Lower leg skin (tissue), 4 donors: ENCODE measurements around the gene CDK1. TPM values are rescaled to one million over a fixed set of nuclear protein-coding genes. Genes with fewer than 3 reads are reported as not detected.

Experiments
- DNase-seq, 2 donors: peaks; one replicate each; pipeline ENCODE4 v3.0.0-alpha.2; 2019; ENCODE audit warnings: low spot score in 2 of 2
- H3K4me3 ChIP-seq: fragments of 200-600 bp; sonication (generic); 2 replicates; pipeline ENCODE4 v1.5.1; 2017; ENCODE audit warnings: mild to moderate bottlenecking, low read depth; ENCODE audit not compliant: poor library complexity, severe bottlenecking
- POLR2A ChIP-seq, 2 donors: fragments of 450-650 bp; IDR thresholded peaks; one replicate each; pipeline ENCODE4 v1.6.1; 2016 to 2017; ENCODE audit warnings: antibody characterized with exemption in 2 of 2, mild to moderate bottlenecking in 1 of 2, moderate library complexity in 1 of 2
- WGBS, 2 donors: methylation state at CpG; one replicate each; pipeline ENCODE4 v1.1.5; 2018; 5-methylcytosine and 5-hydroxymethylcytosine counted together
- intact Hi-C: fragments of 100-400 bp; cut with DNase I; formaldehyde crosslinking; loops from one replicate; pipeline ENCODE4 v1.15.0; 2023; ENCODE audit warnings: low total_unique reads
- total RNA-seq, 4 donors: library from RNA; depleted of rRNA; stranded (reverse); fragments of >200 nt; gene quantifications; one replicate each; pipeline ENCODE4 v1.1.0, GENCODE V29; 2016
- TF ChIP-seq, protein P1 (sequence below), 3 donors: fragments of 450-650 bp; IDR thresholded peaks; one replicate each; pipeline ENCODE4 v1.5.1; 2016; ENCODE audit warnings: antibody characterized with exemption in 3 of 3, mild to moderate bottlenecking in 3 of 3, moderate library complexity in 2 of 3

The CDK1 gene
- total RNA-seq, 4 donors from 2014 or later = 5.1 to 8.4 (median 6.5) TPM

DNA sequence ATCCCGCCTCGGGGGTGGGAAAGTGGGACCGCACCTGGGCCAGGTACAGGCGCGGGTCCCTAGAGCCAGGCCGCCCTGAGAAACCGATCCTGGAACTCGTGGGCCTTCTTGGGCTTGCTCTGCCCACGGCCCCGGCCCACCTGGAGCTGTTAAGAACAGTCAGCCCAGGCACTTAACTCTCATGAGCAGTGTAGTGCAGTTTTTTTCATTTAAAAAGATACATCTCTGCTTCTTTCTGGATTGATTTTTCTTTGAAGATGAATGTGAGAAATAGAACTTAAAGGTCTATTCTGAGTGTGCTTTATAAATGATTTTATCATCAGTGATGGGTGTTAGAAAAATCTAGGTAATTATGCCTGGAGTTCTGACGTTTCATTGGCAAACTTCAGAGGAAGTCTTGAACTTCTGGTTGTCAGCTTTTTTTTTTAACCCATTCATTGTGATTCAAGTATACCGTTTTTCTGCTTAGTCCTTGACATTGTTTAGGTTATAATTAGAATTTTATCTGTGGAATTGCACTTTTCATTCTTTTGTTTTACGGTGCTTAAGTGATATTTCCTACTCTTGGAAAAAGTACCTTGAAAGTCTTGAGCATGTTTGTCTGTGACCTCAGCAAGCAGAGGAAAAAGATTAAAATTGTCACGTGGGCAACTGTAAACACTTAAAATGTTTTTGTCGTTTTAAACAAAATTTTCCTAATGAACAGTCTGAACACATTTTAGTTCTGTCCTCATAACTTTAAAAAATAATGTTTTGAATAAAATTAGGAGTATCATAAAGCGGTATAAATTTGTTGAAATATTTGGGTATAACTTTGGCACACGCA lies 906 bp downstream of the CDK1 start:
- intact Hi-C loops = no loop called here
- no peak for TF ChIP-seq POLR2A (IDR thresholded peaks at IDR 0.05)
- TF ChIP-seq, protein P1, sequence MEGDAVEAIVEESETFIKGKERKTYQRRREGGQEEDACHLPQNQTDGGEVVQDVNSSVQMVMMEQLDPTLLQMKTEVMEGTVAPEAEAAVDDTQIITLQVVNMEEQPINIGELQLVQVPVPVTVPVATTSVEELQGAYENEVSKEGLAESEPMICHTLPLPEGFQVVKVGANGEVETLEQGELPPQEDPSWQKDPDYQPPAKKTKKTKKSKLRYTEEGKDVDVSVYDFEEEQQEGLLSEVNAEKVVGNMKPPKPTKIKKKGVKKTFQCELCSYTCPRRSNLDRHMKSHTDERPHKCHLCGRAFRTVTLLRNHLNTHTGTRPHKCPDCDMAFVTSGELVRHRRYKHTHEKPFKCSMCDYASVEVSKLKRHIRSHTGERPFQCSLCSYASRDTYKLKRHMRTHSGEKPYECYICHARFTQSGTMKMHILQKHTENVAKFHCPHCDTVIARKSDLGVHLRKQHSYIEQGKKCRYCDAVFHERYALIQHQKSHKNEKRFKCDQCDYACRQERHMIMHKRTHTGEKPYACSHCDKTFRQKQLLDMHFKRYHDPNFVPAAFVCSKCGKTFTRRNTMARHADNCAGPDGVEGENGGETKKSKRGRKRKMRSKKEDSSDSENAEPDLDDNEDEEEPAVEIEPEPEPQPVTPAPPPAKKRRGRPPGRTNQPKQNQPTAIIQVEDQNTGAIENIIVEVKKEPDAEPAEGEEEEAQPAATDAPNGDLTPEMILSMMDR (IDR thresholded peaks at IDR 0.05) = no peak
- WGBS, 2 donors = 8% methylated on average over 17 of the region's 17 CpGs
- peak overlapping the region; percentile 63 for H3K4me3 ChIP-seq
- DNase-seq = no peak

DNA sequence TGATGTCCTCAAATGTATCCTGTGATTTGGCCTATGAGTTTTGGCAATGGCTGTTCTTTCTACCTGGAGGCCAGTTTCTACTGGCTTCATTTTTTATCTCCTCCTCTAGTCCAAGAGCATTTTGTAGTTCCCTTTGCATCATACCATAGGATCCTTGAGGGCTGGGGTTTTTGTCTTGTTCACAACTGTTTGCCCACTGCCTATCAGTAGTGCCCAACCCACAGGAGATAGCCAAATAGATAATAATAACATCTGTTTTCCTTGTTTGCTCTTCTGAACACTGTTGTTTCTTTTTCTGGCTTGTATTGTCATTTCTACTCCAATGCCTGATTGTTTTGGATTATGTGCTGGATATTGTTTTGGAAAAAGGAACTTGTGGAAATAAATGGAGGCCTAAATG lies 3.4 kb downstream of the CDK1 start:
- no peak for DNase-seq
- intact Hi-C loops = no loop called here
- TF ChIP-seq POLR2A (IDR thresholded peaks at IDR 0.05) = no peak
- TF ChIP-seq, protein P1 (IDR thresholded peaks at IDR 0.05) = no peak
- no peak overlapping the region for H3K4me3 ChIP-seq

DNA sequence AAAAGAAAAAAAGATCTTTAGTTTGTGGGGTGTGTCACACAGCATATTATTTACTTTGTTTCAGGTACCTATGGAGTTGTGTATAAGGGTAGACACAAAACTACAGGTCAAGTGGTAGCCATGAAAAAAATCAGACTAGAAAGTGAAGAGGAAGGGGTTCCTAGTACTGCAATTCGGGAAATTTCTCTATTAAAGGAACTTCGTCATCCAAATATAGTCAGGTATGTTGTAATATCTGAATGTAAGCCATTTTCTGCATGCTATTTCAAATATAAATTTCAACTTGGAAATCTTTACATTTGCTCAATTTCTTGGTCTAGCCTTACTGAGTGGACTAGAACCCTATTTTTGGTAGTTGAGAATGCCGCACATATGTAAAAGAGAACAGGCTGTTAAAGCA lies 6.4 kb downstream of the CDK1 start:
- no peak for TF ChIP-seq POLR2A (IDR thresholded peaks at IDR 0.05)
- TF ChIP-seq, protein P1 (IDR thresholded peaks at IDR 0.05) = no peak
- no peak overlapping the region for H3K4me3 ChIP-seq
- no peak for DNase-seq
- WGBS, 2 donors = 91 to 92% methylated on average over 3 of the region's 3 CpGs
- intact Hi-C loops = no loop called here

DNA sequence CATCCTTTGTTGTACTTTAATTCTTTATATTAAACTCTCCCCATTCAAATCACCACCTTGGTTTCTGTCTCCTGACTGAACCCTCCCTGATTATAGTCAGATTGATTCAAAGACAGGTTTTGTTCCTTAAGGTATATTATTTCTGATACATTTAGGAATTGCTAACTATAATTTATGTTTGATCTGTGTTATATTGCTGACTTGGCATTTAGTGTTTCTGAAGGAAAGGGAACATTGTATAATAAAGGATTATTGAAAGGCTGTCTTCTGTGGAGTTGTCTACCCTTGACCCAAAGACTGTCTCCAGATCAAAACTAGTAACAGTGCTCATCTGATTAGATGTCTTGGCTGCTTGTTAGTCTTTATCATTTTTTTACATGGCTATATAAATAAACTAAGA lies 10.3 kb downstream of the CDK1 start:
- no peak for DNase-seq
- intact Hi-C loops = no loop called here
- TF ChIP-seq, protein P1 (IDR thresholded peaks at IDR 0.05) = no peak
- no peak for TF ChIP-seq POLR2A (IDR thresholded peaks at IDR 0.05)
- no peak overlapping the region for H3K4me3 ChIP-seq

DNA sequence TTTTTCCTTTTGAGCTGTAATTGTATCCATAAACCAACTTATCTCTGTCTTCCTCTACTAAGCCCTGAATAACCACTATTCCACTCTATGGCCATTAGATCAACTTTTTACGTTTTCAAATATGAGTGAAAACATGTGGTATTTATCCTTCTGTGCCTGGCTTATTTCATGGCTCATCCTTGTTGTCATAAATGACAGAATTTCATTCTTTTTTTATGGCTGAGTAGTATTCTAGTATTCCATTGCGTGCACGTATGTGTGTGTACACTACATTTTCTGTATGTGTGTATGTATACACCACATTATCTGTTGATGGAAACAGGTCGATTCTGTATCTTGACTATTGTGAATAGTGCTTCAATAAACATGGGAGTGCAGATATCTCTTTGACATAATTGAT lies 11.1 kb downstream of the CDK1 start:
- DNase-seq = no peak
- no peak overlapping the region for H3K4me3 ChIP-seq
- TF ChIP-seq, protein P1 (IDR thresholded peaks at IDR 0.05) = no peak
- no peak for TF ChIP-seq POLR2A (IDR thresholded peaks at IDR 0.05)
- 46 to 48% methylated on average over 4 of the region's 4 CpGs for WGBS, 2 donors
- intact Hi-C loops = no loop called here

DNA sequence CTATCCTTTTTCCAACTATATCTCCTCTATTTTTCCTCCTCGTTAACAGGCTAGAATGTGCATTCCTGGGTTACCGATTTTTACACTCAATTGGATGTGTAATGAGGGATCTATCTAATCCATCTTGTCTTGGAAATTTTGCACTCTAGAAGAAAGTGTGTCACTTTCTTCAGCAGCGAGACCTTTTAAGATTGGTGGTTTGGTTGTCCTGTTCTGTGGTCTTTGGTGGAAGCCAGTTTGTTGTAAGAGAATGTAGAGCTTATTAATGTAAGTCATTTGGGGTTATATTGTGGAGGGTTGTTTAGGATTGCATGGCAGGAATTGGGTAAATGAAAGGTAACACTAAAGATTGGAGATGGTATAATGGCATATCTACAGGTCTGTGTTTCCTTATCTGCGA lies 16.7 kb downstream of the CDK1 start:
- WGBS, 2 donors = 95 to 97% methylated on average over 4 of the region's 4 CpGs
- TF ChIP-seq, protein P1 (IDR thresholded peaks at IDR 0.05) = no peak

More for the DNA sequence above, 16.7 kb downstream of the CDK1 start:
- no peak for DNase-seq
- no peak overlapping the region for H3K4me3 ChIP-seq
- intact Hi-C loops = no loop called here
